Uterus (tissue), 2 donors: ENCODE data around the gene GCNT1.

Experiments
- CTCF ChIP-seq, 4 experiments: fragments of 200-600 bp in 2 of 4; fragments of 450-650 bp in 2 of 4; sonication (generic) in 2 of 4; IDR thresholded peaks; one replicate each; pipeline ENCODE4 v1.5.1; 2016 to 2019; ENCODE audit warnings: antibody characterized with exemption in 4 of 4, mild to moderate bottlenecking in 2 of 4, moderate library complexity in 1 of 4
- POLR2A ChIP-seq, 2 donors: fragments of 450-650 bp; IDR thresholded peaks; one replicate each; pipeline ENCODE4 v1.6.1; 2016; ENCODE audit warnings: antibody characterized with exemption in 2 of 2, mild to moderate bottlenecking in 1 of 2, moderate library complexity in 1 of 2

- no peak for TF ChIP-seq CTCF (IDR thresholded peaks at IDR 0.05)
- TF ChIP-seq POLR2A (IDR thresholded peaks at IDR 0.05): no peak
Observed at GRCh38 chr9:76526026-76526425, 67.0 kb downstream of the GCNT1 start.
